ENCODE data around the gene PYROXD2. TPM values are rescaled to one million over a fixed set of nuclear protein-coding genes. Genes with fewer than 3 reads are reported as not detected.
"Not testable (repeated sequence)": the region's sequence is repeated elsewhere in the genome, so short reads cannot be mapped to it uniquely, and the experiment has no call there.

PYROXD2 gene
- total RNA-seq, 1 donor from 2014 or later: 5.8 TPM

GRCh38 chr10:98354491-98354890 is 60.5 kb downstream of the PYROXD2 start:
- no peak overlapping the region for H3K4me3 ChIP-seq (ENCODE audit: low read depth, low read length)
- TF ChIP-seq, protein P1, sequence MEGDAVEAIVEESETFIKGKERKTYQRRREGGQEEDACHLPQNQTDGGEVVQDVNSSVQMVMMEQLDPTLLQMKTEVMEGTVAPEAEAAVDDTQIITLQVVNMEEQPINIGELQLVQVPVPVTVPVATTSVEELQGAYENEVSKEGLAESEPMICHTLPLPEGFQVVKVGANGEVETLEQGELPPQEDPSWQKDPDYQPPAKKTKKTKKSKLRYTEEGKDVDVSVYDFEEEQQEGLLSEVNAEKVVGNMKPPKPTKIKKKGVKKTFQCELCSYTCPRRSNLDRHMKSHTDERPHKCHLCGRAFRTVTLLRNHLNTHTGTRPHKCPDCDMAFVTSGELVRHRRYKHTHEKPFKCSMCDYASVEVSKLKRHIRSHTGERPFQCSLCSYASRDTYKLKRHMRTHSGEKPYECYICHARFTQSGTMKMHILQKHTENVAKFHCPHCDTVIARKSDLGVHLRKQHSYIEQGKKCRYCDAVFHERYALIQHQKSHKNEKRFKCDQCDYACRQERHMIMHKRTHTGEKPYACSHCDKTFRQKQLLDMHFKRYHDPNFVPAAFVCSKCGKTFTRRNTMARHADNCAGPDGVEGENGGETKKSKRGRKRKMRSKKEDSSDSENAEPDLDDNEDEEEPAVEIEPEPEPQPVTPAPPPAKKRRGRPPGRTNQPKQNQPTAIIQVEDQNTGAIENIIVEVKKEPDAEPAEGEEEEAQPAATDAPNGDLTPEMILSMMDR (conservative IDR thresholded peaks at IDR 0.05; ENCODE audit: low read depth, low read length): no peak
- DNase-seq (ENCODE audit: low read depth): no peak

DNA sequence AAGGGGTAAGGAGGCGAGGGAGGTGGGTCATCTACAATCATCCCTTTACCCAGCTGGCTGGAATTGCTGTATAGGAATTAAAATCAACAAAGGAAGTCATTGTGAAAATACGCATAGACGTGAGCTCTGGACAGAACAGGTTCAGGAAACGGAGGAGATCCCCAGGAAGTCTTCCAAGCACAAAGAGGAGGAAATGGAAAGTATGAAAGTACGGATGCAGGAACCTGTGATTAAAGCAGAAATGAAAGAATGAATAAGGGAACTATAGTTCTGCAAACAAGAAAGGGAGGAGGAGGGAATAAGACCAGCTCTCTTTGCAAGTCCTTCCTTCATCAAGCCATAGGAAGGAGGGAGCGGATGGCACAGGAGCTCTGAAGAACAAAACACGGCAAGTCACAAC is 61.8 kb downstream of the PYROXD2 start:
- no peak for DNase-seq (ENCODE audit: low read depth)
- TF ChIP-seq, protein P1 (conservative IDR thresholded peaks at IDR 0.05; ENCODE audit: low read depth, low read length): no peak
- no peak overlapping the region for H3K4me3 ChIP-seq (ENCODE audit: low read depth, low read length)

- TF ChIP-seq, protein P1 (conservative IDR thresholded peaks at IDR 0.05; ENCODE audit: low read depth, low read length): no peak
- no peak overlapping the region for H3K4me3 ChIP-seq (ENCODE audit: low read depth, low read length)
- no peak for DNase-seq (ENCODE audit: low read depth)
Observed at GRCh38 chr10:98351831-98352402, 63.1 kb downstream of the PYROXD2 start.

- no peak overlapping the region for H3K4me3 ChIP-seq (ENCODE audit: low read depth, low read length)
- DNase-seq (ENCODE audit: low read depth): no peak
- TF ChIP-seq, protein P1 (conservative IDR thresholded peaks at IDR 0.05; ENCODE audit: low read depth, low read length): no peak
Observed at GRCh38 chr10:98349508-98349922, 65.5 kb downstream of the PYROXD2 start.

DNA sequence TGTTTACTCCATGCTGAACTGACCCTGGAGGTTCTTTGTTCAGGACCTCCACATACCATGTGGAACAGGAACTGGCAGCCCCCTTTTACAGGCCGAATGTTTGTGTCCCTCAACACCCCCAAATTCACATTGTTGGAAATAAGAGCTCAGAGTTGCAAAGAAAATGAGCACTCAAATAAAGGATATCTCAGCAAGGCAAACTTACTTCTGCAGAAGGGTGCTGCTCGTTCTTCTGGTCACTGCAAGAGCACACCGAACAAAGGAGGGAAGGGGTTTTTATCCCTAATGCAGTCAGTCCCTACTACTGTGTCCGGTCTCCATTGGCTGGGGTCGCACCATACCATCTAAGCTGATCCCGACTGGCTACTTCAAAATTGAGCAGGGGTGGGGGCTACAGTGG is 68.1 kb downstream of the PYROXD2 start:
- H3K4me3 ChIP-seq (ENCODE audit: low read depth, low read length): no peak overlapping the region
- TF ChIP-seq, protein P1 (conservative IDR thresholded peaks at IDR 0.05; ENCODE audit: low read depth, low read length): no peak
- no peak for DNase-seq (ENCODE audit: low read depth)

DNA sequence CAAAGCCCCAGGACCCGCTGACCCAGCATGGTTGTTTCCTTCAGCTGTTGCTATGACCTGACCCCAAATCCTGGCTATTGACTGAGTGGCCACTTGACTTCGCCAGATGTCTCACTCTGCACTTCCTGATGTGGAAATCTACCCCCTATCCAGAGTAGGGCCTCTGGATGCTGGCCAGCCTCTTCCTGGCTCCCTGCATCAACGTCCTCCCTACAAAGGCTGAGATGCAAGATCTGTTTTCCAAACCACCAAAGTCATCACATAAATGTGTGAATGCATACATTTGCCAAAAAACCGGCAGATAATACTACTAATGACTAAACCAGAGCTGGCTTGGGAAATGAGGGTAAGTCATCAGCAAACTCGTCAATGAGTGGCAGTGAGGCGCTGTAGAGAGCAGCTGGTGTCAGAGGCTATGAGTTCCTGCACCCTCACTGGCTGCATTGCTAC is 70.4 kb downstream of the PYROXD2 start:
- no peak for DNase-seq (ENCODE audit: low read depth)
- no peak overlapping the region for H3K4me3 ChIP-seq (ENCODE audit: low read depth, low read length)
- TF ChIP-seq, protein P1 (conservative IDR thresholded peaks at IDR 0.05; ENCODE audit: low read depth, low read length): no peak

GRCh38 chr10:98341701-98342100 is 73.3 kb downstream of the PYROXD2 start:
- not testable (repeated sequence) for H3K4me3 ChIP-seq (ENCODE audit: low read depth, low read length); DNase-seq (ENCODE audit: low read depth)
